IPS DF 4.7 (cell line): ENCODE data around the gene LMTK3.
"Not testable (repeated sequence)": the region's sequence is repeated elsewhere in the genome, so short reads cannot be mapped to it uniquely, and the experiment has no call there.

Experiments
- DNase-seq: peaks from one replicate; pipeline ENCODE4 v3.0.0-alpha.2; 2013; ENCODE audit warnings: low spot score; ENCODE audit errors: extremely low read depth

Gene LMTK3

DNA sequence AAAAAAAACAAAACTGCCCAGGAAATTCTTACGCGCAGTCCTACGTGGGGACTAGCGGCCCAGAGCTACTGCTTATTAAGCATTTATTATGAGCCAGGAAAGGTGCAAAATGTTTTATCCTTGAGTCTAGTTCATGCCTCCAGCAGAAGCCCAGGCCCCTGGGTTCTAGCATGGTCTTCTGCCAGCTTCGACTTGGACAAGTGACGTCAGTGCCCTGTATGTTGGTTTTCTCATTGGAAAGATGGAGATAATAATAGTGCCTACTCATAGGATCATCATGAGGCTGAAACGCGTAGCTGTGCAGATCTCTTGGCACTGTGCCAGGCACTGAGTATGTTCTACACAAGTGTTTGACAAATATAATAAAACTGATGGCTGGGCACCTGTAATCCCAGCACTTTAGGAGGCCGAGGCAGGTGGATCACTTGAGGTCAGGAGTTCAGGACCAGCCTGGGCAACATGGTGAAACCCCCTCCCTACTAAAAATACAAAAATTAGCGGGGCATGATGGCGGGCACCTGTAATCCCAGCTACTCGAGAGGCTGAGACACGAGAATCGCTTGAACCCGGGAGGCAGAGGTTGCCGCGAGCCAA is 28.0 kb upstream of the LMTK3 start:
- DNase-seq, result no peak

DNA sequence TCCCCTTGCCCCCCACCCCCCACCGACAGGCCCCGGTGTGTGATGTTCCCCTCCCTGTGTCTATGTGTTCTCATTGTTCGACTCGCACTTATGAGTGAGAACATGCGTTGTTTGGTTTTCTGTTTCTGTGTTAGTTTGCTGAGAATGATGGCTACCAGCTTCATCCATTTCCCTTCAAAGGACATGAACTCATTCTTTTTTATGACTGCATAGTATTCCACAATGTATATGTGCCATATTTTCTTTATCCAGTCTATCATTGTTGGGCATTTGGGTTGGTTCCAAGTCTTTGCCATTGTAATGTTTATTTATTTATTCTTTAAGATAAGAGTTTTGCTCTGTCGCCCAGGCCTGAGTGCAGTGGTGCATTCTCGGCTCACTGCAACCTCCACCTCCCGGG is 26.4 kb upstream of the LMTK3 start:
- DNase-seq, result not testable (repeated sequence)

DNA sequence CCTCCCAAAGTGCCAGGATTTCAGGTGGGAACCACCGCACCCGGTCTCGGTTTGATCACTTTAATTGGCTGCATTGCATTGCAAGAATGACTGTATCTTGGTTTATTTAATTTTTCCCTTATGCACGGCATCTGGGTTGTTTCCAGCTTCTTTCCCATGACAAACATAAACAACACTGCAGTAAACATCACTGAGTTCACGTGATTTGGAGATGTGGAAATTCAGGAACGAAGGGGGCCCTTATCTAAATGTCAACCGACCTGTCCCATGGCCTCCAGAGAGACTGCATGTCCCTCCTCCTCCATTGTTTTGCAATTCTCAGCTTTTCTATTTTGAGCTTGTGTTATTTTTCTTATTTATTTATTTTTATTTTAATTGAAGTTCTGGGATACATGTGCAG is 25.9 kb upstream of the LMTK3 start:
- DNase-seq, result no peak

DNA sequence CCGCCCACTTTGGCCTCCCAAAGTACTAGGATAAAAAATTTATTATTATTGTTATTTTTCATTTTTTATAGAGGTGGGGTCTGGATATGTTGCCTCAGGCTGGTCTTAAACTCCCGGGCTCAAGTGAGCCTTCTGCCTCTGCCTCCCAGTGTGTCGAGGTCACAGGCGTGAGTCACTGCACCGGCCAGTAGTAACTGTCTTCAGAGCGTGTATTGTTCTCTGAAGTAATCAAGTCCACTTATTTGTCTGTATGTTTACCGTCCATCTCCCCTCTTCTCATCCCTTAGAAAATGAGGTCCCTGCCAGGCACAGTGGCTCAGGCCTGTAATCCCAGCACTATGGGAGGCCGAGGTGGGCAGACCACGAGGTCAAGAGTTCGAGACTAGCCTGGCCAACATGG is 22.1 kb upstream of the LMTK3 start:
- no peak for DNase-seq

DNA sequence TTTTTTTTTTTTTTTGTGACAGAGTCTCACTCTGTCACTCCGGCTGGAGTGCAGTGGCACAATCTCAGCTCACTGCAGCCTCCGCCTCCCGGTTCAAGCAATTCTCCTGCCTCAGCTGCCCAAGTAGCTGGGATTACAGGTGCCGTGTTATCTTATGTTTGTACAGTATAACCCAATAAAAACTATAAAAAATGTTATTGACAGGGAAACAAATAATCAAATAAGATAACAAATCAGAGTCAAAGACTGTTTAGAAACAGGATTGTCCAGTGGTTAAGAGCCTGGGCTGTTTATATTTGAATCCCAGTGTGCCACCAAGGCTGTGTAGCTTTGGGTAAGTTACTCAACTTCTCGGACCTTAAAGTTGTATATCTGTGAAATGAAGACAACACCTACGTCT is 19.1 kb upstream of the LMTK3 start:
- no peak for DNase-seq

DNA sequence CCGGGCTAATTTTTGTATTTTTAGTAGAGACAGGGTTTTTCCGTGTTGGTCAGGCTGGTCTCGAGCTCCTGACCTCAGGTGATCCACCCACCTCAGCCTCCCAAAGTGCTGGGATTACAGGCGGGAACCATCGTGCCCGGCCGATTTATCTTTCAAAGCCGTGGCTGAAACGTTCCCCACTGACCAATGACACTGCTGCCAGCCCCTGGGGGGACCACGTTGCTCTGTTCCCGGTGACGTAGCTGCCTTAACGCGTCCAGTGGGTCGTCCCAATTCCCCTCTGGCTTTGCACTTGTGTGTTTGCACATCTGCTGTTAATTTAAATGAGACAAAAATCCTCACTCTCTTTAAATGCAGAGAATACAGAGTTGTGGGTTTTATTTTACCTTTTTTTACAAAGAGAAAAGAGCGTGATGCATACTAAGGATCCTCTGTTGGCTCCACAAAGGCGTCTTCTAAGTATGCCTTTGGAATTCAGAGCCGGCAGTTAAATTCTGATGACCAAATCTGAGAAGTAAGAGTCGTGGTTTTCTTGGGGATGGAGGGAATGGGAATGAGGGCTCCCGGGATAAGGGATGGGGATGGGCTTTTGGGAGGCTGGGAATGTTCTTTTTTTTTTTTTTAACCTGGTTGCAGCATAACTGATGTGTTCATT is 18.6 kb upstream of the LMTK3 start:
- no peak for DNase-seq

DNA sequence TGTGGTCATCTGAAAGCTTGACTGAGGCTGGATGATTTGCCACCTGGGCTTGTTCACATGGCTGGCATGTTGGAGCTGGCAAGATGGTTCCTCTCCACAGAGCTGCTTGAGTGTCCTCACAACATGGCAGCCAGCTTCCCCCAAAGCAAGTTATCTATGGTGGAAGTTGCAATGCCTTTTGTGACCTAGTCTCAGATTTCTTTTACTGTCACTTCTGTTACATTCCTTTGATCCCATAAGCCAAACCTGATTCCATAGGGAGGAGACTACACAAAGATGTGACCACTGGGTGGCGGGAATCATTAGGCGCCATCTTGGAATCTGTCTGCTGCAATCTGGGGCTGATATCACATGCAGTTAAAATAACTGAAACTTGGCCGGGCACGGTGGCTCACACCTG is 17.5 kb upstream of the LMTK3 start:
- DNase-seq, result no peak

DNA sequence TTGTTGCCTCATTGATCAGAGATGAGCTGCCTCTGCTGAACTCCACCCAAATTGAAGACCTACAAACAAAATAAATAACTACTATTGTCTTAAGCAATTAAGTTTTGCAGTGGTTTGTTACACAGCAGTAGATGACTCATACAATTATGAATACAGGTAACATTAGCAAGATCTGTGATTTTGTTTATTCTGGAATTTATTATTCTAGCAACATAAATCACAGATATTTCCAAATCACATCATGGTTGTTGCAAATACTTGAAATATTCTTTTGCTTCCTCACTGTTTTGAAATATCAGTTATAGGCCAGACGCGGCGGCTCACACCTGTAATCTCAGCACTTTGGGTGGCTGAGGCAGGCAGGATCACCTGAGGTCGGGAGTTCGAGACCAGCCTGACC is 13.1 kb upstream of the LMTK3 start:
- no peak for DNase-seq

DNA sequence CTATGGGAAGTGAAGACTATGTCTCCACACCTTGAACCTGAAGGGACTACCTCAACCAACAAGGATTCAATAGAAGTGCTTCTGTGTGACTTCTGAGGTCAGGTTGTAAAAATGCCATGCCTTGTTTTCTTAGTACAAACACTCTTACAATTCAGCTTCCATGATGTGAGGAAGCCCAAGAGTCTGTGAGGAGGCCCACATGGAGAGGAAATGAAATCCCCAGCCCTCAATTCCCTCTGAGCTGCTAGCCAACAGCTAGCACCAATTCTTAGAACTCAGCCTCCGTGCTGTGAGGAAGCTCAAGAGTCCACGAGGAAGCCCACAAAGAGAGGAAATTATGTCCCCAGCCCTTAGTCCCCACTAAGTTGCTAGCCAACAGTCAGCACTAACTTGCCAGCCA is 12.6 kb upstream of the LMTK3 start:
- no peak for DNase-seq

DNA sequence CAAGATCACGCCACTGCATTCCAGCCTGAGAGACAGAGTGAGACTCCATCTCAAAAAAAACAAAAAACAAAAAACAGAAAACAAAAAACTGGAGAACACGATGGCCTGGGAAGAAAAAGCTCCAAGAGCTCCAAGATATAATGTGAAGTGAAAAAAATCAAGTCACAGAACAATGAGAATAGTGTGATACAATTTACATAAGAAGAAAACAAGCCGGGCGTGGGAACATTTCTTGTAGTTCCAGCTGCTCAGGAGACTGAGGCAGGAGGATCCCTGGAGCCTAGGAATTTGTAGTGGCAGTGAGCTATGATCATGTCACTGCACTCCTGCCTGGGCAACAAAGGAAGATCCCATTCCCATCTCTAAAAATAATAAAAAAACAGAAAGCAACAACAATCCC is 8.5 kb upstream of the LMTK3 start:
- DNase-seq, result no peak

DNA sequence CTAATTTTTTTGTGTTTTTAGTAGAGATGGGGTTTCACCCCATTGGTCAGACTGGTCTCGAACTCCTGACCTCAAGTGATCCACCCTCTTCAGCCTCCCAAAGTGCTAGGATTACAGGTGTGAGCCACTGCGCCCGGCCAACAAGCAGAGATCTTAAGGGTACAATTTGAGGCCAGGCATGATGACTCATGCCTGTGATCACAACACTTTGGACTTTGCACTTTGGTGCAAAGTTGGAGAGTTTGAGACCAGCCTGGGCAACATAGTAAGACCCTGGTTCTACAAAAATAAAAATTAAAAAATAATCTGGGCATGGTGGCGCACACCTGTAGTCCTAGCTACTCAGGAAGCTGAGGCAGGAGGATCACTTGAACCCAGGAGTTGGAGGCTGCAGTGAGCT is 7.8 kb upstream of the LMTK3 start:
- not testable (repeated sequence) for DNase-seq

DNA sequence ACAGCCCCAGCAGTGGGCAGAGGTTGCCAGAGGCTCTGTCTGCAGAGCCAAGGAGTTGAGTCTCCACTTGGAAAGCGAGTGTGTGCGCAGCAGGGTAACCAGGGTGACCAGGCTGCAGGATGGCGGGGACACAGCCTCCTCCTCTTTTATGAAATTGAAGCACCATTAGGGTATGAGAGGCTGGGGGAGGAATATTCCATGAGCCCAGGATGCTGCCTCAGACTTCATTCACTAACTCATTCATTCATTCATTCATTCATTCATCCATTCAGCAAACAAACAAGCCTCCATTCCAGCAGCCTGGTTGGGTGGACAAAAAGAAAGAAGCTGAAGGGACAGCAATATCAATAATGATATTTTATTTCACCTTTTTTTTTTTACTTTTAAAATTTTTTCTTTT is 6.6 kb upstream of the LMTK3 start:
- no peak for DNase-seq

DNA sequence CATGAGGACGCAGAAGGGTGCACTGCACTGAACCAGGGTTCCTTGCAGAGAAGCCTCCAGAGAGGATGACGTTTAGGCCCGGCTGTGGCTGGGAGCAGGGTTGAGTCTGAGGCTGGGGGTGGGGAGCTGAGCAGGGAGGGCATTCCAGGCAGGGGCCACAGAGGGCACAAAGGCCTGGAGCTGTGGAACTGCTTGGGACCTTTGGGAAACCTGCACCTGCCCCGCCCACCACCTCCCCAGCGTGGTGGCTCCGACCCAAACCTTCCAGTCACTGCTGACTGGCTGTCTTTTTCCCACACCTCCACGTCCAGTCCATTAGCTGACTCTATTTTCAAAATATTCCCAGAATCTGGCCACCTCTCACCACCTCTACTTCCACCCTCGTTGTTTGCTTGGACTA is 4.9 kb upstream of the LMTK3 start:
- DNase-seq, result no peak

DNA sequence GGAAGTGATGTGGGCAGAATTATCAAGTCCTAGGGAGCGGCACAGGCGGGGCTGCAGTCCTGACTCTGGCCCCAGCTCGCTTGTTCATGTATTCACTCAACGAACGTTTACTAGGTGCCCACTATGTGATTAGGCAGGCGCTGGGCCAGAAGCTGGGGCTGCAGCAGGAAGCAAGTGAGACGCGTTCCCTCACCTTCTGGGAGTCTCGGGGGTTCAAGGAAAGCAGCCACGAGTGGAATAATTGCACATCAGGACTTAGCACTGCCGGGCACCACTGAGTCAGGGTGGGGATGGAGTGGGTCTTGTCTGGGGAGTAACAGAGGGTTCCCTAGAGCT is 2.5 kb upstream of the LMTK3 start:
- no peak for DNase-seq

DNA sequence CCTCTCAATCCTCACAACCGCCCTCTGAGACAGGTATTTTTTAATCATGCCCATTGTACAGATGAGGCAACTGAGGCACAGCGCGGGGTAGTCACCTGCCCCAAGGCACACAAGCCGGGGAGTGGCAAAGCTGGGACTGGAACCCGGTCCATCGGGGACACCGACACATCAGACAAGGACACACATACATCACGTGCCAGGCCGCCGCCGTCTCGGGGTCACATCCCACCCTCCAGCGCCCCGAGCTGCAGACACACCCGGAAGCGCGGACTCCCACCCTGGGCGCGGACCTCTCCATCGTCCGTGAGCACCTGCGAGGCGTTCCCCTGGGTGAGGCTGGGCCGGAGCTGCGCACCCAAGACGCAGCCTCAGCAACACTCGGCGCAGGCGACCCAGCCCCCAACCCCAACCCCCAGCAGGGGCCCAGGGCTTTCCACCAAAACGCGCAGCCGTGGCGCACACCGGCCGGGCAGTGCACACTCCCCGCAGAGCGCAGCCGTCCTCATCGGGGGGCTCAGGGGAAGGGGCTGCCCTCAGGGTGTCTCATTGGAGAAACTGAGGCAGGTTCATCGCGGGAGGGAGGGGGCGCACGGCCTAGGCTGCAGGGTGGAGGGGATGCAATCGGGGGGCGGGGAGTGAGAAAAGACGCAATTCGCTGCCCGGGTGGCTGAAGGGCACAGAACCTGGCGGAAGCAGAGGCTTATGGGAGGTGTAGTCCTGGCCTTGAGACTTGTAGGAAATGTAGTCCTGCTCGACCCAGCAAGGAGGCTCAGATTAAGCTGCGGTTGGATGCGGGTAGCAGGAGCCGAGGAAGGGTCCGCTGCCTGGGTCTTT is 1.9 kb upstream of the LMTK3 start:
- DNase-seq, result peak; percentile 83

DNA sequence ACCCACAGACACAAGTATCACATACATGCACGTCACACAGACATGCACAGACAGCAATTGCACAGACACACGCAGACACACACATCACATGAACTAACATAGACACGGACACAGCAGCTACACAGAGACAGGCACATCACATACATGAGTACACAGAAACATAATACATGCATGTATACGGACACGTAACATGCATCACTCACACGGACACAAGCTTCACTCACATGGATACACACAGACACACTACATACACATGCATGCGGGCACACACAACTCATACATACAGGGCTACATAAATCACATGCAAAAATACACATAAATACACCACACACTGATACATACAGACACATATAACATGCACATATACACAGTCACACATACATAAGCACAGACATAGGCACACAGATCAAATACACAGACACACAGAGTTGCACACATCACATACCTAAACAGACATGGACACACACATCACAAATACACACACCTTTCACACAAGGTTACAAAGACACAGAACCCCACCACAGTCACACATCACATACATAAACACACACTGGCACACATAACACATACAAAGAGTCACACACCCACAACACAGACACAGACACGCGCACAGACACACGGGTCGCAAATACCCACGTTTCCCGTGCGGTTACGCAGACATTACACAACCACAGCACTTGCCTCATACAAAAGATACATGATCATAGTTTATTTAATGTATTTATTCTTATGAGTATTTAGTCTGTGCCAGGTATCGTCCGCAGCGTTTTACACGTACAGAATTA is 1.1 kb upstream of the LMTK3 start:
- DNase-seq, result no peak

DNA sequence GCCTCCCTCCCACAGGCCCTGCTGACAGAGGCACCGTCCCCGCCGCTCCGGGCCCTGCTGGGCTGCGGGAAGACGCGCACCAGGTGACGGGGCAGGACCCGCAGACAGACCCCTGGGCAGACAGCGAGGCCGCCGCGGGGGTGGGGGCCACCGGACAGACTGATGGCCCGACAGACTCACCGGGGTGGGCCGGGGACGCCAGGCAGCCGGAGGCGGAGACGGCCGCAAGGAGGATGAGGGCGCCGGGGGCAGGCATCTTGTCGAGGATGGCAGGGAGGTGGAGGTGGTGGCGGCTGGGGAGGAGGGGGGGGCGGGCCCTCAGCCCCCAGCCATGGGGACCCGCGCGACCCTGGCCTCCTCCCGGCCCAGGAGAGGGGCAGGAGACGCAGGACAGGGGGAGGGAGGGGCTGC is 309 bp downstream of the LMTK3 start:
- no peak for DNase-seq

DNA sequence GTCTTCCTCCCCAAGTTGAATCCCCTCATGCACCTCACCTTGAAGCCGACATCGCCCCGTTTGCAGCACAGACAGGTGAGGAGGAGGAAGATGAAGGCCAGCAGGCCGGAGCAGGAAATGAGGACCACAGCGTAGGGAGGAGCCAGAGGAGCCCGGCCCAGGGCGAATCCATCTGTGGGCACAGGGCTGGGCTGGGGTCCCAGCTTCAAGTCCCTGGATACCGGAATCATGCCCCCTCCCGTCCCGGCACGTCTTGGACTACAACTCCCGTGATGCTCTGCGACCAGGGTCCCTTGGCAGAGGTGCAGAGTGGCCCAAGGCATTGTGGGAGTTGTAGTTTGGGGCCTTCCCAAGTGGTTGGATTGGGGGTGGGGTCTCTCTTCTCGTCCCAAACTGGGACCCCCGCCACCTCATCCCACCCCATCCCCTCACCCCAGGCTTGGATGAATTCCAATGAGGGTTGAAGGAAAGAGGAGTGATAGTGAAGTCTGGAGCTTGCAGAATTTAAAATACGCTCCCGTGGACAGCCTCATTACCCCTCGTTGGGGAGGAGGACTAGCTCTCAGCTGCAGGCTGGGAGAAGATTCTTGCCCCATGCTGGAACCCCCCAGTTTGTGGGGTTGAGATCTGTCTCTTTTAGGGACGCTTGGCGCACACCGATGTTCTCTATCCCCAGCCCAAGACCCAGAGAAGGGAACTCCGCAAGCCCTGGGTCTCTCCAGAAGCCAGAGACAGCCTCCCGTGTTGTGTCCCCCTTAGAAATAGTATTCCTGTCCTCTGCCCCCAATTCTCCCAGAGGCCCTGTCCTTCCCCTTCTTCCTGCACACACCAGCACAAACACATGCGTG is 990 bp downstream of the LMTK3 start:
- no peak for DNase-seq

DNA sequence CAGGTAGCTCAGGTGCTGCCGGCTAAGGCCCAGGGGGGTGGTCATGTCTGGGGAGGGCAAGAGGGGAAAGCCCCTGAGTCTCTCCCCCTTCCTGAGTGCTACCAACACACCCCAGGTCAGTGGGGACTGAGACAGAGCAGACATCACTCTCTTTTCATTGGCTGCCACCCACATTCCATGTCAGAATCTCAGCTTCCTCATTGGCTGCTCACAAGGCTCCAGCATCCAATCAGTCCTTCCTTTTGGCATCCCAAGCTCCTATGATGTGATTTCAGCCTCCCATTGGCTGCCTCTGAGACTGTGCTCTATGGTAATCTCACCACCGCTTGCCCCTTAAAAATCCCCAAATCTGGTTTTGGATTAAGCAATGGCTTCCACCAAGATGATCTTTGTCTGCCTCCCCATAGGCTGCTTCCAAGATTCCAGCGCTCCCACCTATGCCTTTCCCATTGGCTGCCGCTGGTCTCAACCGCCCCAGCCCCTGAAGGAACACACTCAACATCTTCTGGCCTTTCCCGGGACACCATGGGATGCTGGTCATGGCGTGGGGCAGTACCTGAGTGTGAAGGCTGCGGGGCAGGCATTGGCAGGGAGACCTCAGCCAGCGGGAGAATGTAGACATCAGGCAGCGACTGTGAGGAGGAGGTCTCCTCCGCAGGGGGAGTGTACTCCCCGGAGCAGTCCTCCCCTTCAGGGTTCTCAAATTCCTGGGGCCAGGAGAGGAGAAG is 2.0 kb downstream of the LMTK3 start:
- no peak for DNase-seq

DNA sequence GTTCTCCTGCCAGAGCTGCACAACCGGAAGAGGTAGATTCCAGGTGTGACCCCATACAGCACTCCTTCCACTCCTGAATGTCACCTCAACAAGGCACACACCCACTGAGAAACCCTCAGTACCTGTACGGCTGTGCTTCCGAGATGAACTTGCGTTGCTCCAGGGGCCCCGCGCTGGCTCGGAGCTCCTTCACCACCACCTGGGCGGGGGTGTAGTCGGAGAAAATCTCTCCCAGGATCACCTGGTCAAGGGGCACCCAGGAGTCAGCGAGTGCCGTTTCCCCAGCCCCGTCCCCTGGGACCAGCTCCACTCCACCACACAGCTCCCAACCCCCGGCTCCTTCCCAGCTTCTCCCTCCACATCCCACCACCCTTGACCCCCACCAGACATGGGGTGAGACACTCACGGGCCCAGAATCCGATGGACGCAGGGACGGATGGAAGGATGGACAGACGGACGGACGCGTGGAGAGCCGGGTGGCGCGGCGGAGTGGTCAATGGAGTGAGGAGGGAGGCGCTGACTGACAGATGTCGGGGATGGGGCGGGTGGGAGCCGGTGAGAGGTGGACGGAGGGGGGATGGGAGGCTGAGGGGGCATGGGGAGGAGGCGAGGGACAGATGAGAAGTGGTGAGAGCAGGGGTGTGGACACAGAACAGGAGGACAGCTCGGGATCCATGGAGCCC is 2.8 kb downstream of the LMTK3 start:
- no peak for DNase-seq
